Lung (tissue), 12 donors: Measurements from ENCODE around the gene POLN. TPM values are rescaled to one million over a fixed set of nuclear protein-coding genes. Genes with fewer than 3 reads are reported as not detected.

Experiments used
- ATAC-seq: fragments of 200-7000 bp; cut with Tn5 transposase; one replicate; pipeline ENCODE4 v1.9.1; 2020; ENCODE audit warnings: moderate number of reproducible peaks; ENCODE audit not compliant: insufficient read depth, low FRiP score
- DNase-seq, 3 donors: peaks; one replicate each; pipeline ENCODE4 v3.0.0-alpha.2; 2013 to 2017
- H3K27ac ChIP-seq, 2 donors: one replicate each; pipeline ENCODE4 v1.5.1; 2013; ENCODE audit warnings: mild to moderate bottlenecking in 2 of 2, moderate library complexity in 2 of 2, control low read depth in 1 of 2, inconsistent platforms in 1 of 2, low read depth in 1 of 2, low read length in 1 of 2
- H3K27me3 ChIP-seq, 3 donors: one replicate each; pipeline ENCODE4 v1.5.1; 2013; ENCODE audit warnings: low read length in 2 of 3; ENCODE audit not compliant: control insufficient read depth in 3 of 3, insufficient read depth in 3 of 3
- H3K36me3 ChIP-seq, 4 donors: one replicate each; pipeline ENCODE4 v1.5.1; 2013; ENCODE audit warnings: low read length in 4 of 4, mild to moderate bottlenecking in 1 of 4, moderate library complexity in 1 of 4; ENCODE audit not compliant: control insufficient read depth in 4 of 4, insufficient read depth in 4 of 4
- H3K4me1 ChIP-seq, 5 donors: one replicate each; pipeline ENCODE4 v1.5.1; 2013; ENCODE audit warnings: low read length in 5 of 5, mild to moderate bottlenecking in 2 of 5, moderate library complexity in 1 of 5; ENCODE audit not compliant: control insufficient read depth in 5 of 5, insufficient read depth in 5 of 5
- H3K4me3 ChIP-seq: one replicate; pipeline ENCODE4 v1.5.1; 2013; ENCODE audit warnings: mild to moderate bottlenecking, control low read depth, moderate library complexity
- H3K9ac ChIP-seq, 2 donors: one replicate each; pipeline ENCODE4 v1.5.1; 2013; ENCODE audit warnings: low read length in 2 of 2, control low read depth in 1 of 2; ENCODE audit not compliant: insufficient read depth in 1 of 2
- H3K9me3 ChIP-seq, 4 donors: one replicate each; pipeline ENCODE4 v1.5.1; 2013; ENCODE audit warnings: low read length in 3 of 4, mild to moderate bottlenecking in 1 of 4, moderate library complexity in 1 of 4; ENCODE audit not compliant: control insufficient read depth in 4 of 4, insufficient read depth in 3 of 4
- CTCF ChIP-seq: IDR thresholded peaks from 2 replicates; pipeline ENCODE4 v1.5.1; 2012; ENCODE audit warnings: mild to moderate bottlenecking; ENCODE audit errors: control extremely low read depth, extremely low read depth
- WGBS, 2 donors: extraction: QIAGEN DNeasy Blood & Tissue Kit; methylation state at CpG; one replicate each; pipeline ENCODE4 v1.1.7; 2013; 5-methylcytosine and 5-hydroxymethylcytosine counted together
- polyA plus RNA-seq, 2 donors: library from polyadenylated mRNA; stranded (reverse); fragments of 200-250 nt; gene quantifications; one replicate each; pipeline ENCODE4 v1.2.1, GENCODE V29; 2013
- total RNA-seq, 2 donors: library from RNA; depleted of rRNA in 1 of 2; stranded (reverse); fragments of >200 nt in 1 of 2; gene quantifications; one replicate each; pipeline ENCODE4 v1.2.1, GENCODE V29; 2014 to 2021
- donor health status: control.
- donor health status: control.
- donor health status: Bipolar disorder and iron deficiency.
- donor health status: healthy.
- donor health status: DM: yes; HTN: yes; CAD: no.

Gene POLN
- total and polyA plus RNA-seq, 4 donors: 0.68 to 3.7 (median 2.2) TPM

GRCh38 chr4:2284161-2284933 lies 42.4 kb upstream of the POLN start:
- H3K27me3 ChIP-seq: no peaks in the 10 kb centered on the region
- DNase-seq (no peak), ATAC-seq (no peak)
- no peak for TF ChIP-seq CTCF
- H3K36me3 ChIP-seq: no peaks in the 10 kb centered on the region
- no peaks in the 10 kb centered on the region for H3K9me3 ChIP-seq
- no peak overlapping the region for H3K4me3 ChIP-seq
- no peaks in the 10 kb centered on the region for H3K4me1 ChIP-seq
- 96 to 97% methylated on average over 23 of the region's 23 CpGs for WGBS, 2 donors
- no peak overlapping the region for H3K27ac ChIP-seq
- H3K9ac ChIP-seq: no peak overlapping the region

- 95 to 97% methylated on average over 3 of the region's 3 CpGs for WGBS, 2 donors
- no peak overlapping the region for H3K9ac ChIP-seq
- H3K4me1 ChIP-seq: no peaks in the 10 kb centered on the region
- H3K27ac ChIP-seq: no peak overlapping the region
- no peak overlapping the region for H3K4me3 ChIP-seq
- ATAC-seq: no peak
- DNase-seq: no peak
- no peaks in the 10 kb centered on the region for H3K27me3 ChIP-seq
- no peaks in the 10 kb centered on the region for H3K36me3 ChIP-seq
- no peak for TF ChIP-seq CTCF
- no peaks in the 10 kb centered on the region for H3K9me3 ChIP-seq
Measured at GRCh38 chr4:2283199-2283711, 41.3 kb upstream of the POLN start.

GRCh38 chr4:2281575-2282343 lies 39.8 kb upstream of the POLN start:
- no peak overlapping the region for H3K4me3 ChIP-seq
- no peaks in the 10 kb centered on the region for H3K9me3 ChIP-seq
- ATAC-seq: no peak
- peak in 1 of 3 donors; percentile 28 for DNase-seq
- 34 to 48% methylated on average over 10 of the region's 10 CpGs for WGBS, 2 donors
- no peak overlapping the region for H3K27ac ChIP-seq
- TF ChIP-seq CTCF: no peak
- H3K9ac ChIP-seq: peak overlapping the region in 1 of 2 donors; percentile 25
- no peaks in the 10 kb centered on the region for H3K36me3 ChIP-seq
- no peaks in the 10 kb centered on the region for H3K4me1 ChIP-seq
- no peaks in the 10 kb centered on the region for H3K27me3 ChIP-seq
